Astrocyte (in vitro differentiated cells and primary cell): Measurements from ENCODE around the gene PNPLA3. TPM values are rescaled to one million over a fixed set of nuclear protein-coding genes. Genes with fewer than 3 reads are reported as not detected.
A peak's percentile ranks its signal among the peaks of the same experiment; 100 is the strongest.

ENCODE experiments used
- DNase-seq: peaks from one replicate; pipeline ENCODE4 v3.0.0-alpha.2; 2010; ENCODE audit warnings: low read depth
- FAIRE-seq: peaks from 2 replicates; lab custom pipeline; 2011; peaks lifted over from hg19 to GRCh38; lab: Jason Lieb, UNC
- H2AFZ ChIP-seq: 2 replicates; pipeline ENCODE4 v1.6.0; 2012; ENCODE audit warnings: low read depth, low read length, inconsistent platforms
- H3K27ac ChIP-seq: 2 replicates; pipeline ENCODE4 v1.5.1; 2011; ENCODE audit warnings: low read depth, low read length, inconsistent platforms
- H3K27me3 ChIP-seq: 2 replicates; pipeline ENCODE4 v1.6.0; 2011; ENCODE audit warnings: low read length, inconsistent platforms; ENCODE audit not compliant: insufficient read depth
- H3K36me3 ChIP-seq: 2 replicates; pipeline ENCODE4 v1.5.1; 2011; ENCODE audit warnings: low read length, inconsistent platforms; ENCODE audit not compliant: insufficient read depth
- H3K4me1 ChIP-seq: 2 replicates; pipeline ENCODE4 v1.5.1; 2011; ENCODE audit warnings: low read length, inconsistent platforms; ENCODE audit not compliant: insufficient read depth
- H3K4me2 ChIP-seq: 2 replicates; pipeline ENCODE4 v1.6.0; 2012; ENCODE audit warnings: low read length, inconsistent platforms
- H3K4me3 ChIP-seq: 2 replicates; pipeline ENCODE4 v1.5.1; 2011; ENCODE audit warnings: low read depth, mild to moderate bottlenecking, low read length, inconsistent platforms; ENCODE audit not compliant: insufficient read depth
- H3K79me2 ChIP-seq: 2 replicates; pipeline ENCODE4 v1.6.0; 2012; ENCODE audit warnings: mild to moderate bottlenecking, low read length, inconsistent platforms; ENCODE audit not compliant: insufficient read depth
- H3K9ac ChIP-seq: 2 replicates; pipeline ENCODE4 v1.6.0; 2012; ENCODE audit warnings: mild to moderate bottlenecking, low read length, inconsistent platforms
- H3K9me3 ChIP-seq: 2 replicates; pipeline ENCODE4 v1.5.1; 2012; ENCODE audit warnings: low read depth, mild to moderate bottlenecking, low read length, inconsistent platforms; ENCODE audit not compliant: insufficient read depth
- H4K20me1 ChIP-seq: 2 replicates; pipeline ENCODE4 v1.6.0; 2012; ENCODE audit warnings: low read length, inconsistent platforms; ENCODE audit not compliant: insufficient read depth
- H3K27ac Mint-ChIP-seq: one replicate; pipeline ENCODE4 v1.8.0; 2021; ENCODE audit warnings: mild to moderate bottlenecking, mixed read lengths; ENCODE audit not compliant: unreplicated experiment
- H3K27me3 Mint-ChIP-seq: one replicate; pipeline ENCODE4 v1.8.0; 2021; ENCODE audit warnings: low read depth, mixed read lengths; ENCODE audit not compliant: unreplicated experiment
- H3K36me3 Mint-ChIP-seq: one replicate; pipeline ENCODE4 v1.8.0; 2021; ENCODE audit warnings: low read depth, mixed read lengths; ENCODE audit not compliant: unreplicated experiment
- H3K4me1 Mint-ChIP-seq: one replicate; pipeline ENCODE4 v1.8.0; 2021; ENCODE audit warnings: low read depth, mixed read lengths; ENCODE audit not compliant: unreplicated experiment
- H3K4me3 Mint-ChIP-seq: one replicate; pipeline ENCODE4 v1.8.0; 2021; ENCODE audit warnings: mild to moderate bottlenecking, moderate library complexity, mixed read lengths; ENCODE audit not compliant: unreplicated experiment
- H3K9me3 Mint-ChIP-seq: one replicate; pipeline ENCODE4 v1.8.0; 2021; ENCODE audit warnings: mild to moderate bottlenecking, mixed read lengths; ENCODE audit not compliant: unreplicated experiment
- EZH2 ChIP-seq: IDR thresholded peaks from 2 replicates; pipeline ENCODE4 v1.6.1; 2012; ENCODE audit warnings: mild to moderate bottlenecking, low read length, inconsistent platforms; ENCODE audit not compliant: insufficient read depth
- total RNA-seq: library from RNA; stranded (reverse); gene quantifications from 2 replicates; pipeline ENCODE4 v1.2.1, GENCODE V29; 2021
- TF ChIP-seq, protein P1 (sequence below): IDR thresholded peaks from 2 replicates; pipeline ENCODE4 v1.5.1; 2011; ENCODE audit warnings: low read depth, mild to moderate bottlenecking, inconsistent platforms, low read length, moderate library complexity; ENCODE audit not compliant: insufficient read depth

PNPLA3 gene
- total RNA-seq, 1 donor from 2014 or later, result 10.8 TPM

DNA sequence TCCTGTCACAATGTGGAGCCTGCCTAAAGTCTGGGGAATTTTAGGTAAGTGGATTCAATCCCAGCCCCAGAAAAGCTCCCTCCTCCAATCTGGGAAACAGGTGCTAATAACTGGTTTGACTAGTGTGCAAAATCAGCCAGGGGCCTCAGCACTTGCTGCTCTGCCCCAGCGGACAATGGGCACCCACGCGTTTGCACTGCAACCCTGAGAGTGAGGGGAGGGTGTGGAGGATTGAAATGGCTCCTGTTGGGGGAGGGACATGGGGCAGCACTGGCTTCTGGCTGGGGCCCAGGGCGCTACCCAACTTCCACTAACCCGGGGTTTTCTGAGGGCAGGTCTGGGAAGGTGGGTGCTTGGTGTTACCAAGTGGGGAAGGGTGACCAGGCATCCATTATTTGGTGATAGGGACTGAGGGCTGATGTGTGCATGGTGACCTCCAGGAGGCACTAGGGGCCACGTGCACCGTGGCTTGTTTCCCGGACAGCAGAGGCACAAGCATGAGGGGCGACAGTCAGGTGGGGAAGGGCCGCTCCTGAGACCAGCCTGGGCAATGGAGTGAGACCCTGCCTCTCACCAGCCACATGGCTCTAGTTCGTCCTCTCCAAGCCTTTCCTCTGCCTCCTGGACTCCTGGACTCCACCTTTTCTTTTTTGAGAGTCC is 27.5 kb upstream of the PNPLA3 start:
- FAIRE-seq, result no peak
- DNase-seq, result no peak
- no peaks in the 10 kb centered on the region for H3K9me3 Mint-ChIP-seq
- Histone ChIP-seq H3K27me3 (peaks cover 19% of the 10 kb centered on the region), H3K79me2 (no peaks in the 10 kb centered on the region), H3K4me1 (peaks cover 20% of the 10 kb centered on the region), H2AFZ (no peak overlapping the region), H3K4me3 (no peak overlapping the region), H4K20me1 (no peaks in the 10 kb centered on the region), H3K4me2 (no peak overlapping the region), H3K9ac (no peak overlapping the region), H3K36me3 (no peaks in the 10 kb centered on the region), H3K27ac (no peak overlapping the region), H3K9me3 (no peaks in the 10 kb centered on the region)
- H3K4me3 Mint-ChIP-seq, result no peak overlapping the region
- H3K4me1 Mint-ChIP-seq, result peaks cover 8% of the 10 kb centered on the region
- peaks cover 47% of the 10 kb centered on the region for H3K27me3 Mint-ChIP-seq
- H3K36me3 Mint-ChIP-seq, result no peaks in the 10 kb centered on the region
- no peak overlapping the region for H3K27ac Mint-ChIP-seq
- no peak for TF ChIP-seq EZH2
- TF ChIP-seq, protein P1, sequence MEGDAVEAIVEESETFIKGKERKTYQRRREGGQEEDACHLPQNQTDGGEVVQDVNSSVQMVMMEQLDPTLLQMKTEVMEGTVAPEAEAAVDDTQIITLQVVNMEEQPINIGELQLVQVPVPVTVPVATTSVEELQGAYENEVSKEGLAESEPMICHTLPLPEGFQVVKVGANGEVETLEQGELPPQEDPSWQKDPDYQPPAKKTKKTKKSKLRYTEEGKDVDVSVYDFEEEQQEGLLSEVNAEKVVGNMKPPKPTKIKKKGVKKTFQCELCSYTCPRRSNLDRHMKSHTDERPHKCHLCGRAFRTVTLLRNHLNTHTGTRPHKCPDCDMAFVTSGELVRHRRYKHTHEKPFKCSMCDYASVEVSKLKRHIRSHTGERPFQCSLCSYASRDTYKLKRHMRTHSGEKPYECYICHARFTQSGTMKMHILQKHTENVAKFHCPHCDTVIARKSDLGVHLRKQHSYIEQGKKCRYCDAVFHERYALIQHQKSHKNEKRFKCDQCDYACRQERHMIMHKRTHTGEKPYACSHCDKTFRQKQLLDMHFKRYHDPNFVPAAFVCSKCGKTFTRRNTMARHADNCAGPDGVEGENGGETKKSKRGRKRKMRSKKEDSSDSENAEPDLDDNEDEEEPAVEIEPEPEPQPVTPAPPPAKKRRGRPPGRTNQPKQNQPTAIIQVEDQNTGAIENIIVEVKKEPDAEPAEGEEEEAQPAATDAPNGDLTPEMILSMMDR, result no peak

DNA sequence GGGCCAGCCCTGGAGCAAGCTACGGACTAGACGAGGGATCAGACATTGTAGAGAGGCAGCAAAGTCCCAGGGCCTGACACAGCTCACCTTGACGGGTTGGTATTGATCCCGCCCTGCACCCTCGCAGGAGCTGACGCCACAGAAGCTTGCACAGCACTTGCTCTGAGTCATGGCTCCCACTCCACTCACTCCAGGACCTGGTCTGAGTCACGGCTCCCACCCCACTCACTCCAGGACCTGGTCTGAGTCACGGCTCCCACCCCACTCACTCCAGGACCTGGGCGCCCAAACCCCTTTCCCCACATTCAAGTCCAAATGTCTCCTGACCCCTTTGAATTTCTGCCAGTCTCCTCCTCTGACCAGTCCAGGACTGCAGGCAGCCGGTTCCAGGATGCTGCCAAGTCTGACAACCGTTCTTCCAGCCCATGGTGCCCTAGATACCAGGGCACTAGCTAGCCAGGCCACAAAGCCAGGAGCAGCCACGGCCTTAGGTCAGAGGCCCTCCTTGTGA is 25.8 kb upstream of the PNPLA3 start:
- no peak for FAIRE-seq
- Mint-ChIP-seq H3K27ac (no peak overlapping the region), H3K4me1 (peaks cover 8% of the 10 kb centered on the region)

More for the DNA sequence above, 25.8 kb upstream of the PNPLA3 start:
- Histone ChIP-seq H3K36me3 (no peaks in the 10 kb centered on the region), H3K9me3 (no peaks in the 10 kb centered on the region), H3K4me2 (peak overlapping the region; percentile 62), H3K4me1 (peaks cover 28% of the 10 kb centered on the region), H3K27me3 (peaks cover 3% of the 10 kb centered on the region), H3K79me2 (no peaks in the 10 kb centered on the region), H4K20me1 (no peaks in the 10 kb centered on the region), H3K27ac (peak overlapping the region; percentile 48), H3K4me3 (no peak overlapping the region), H3K9ac (peak overlapping the region; percentile 43), H2AFZ (peak overlapping the region; percentile 48)
- peak; percentile 86 for DNase-seq
- no peak for TF ChIP-seq EZH2
- TF ChIP-seq, protein P1, result no peak
- Mint-ChIP-seq H3K4me3 (no peak overlapping the region), H3K9me3 (no peaks in the 10 kb centered on the region), H3K36me3 (no peaks in the 10 kb centered on the region), H3K27me3 (peaks cover 51% of the 10 kb centered on the region)
